RWPE2 (cell line): ENCODE measurements around the gene CHST11.

Experiments used
- ATAC-seq: fragments of 200-7000 bp; cut with Tn5 transposase; 3 replicates; pipeline ENCODE4 v1.9.1; 2021; ENCODE audit warnings: low read depth
- DNase-seq: peaks from one replicate; pipeline ENCODE4 v3.0.0-alpha.2; 2020; ENCODE audit warnings: low spot score
- H3K27ac ChIP-seq: fragments of 450-650 bp; 2 replicates; pipeline ENCODE4 v1.5.1; 2017; ENCODE audit warnings: mild to moderate bottlenecking; ENCODE audit not compliant: poor library complexity, severe bottlenecking
- H3K27me3 ChIP-seq: fragments of 250-450 bp; sonication (Bioruptor Pico); 2 replicates; pipeline ENCODE4 v1.5.1; 2021; ENCODE audit warnings: mild to moderate bottlenecking, moderate library complexity; ENCODE audit not compliant: insufficient read depth, poor library complexity, severe bottlenecking
- H3K36me3 ChIP-seq: fragments of 250-450 bp; sonication (Bioruptor Pico); 2 replicates; pipeline ENCODE4 v1.5.1; 2020; ENCODE audit warnings: low read depth, mild to moderate bottlenecking, moderate library complexity
- H3K4me1 ChIP-seq: fragments of 250-450 bp; sonication (Bioruptor Pico); 2 replicates; pipeline ENCODE4 v1.5.1; 2021; ENCODE audit warnings: mild to moderate bottlenecking, moderate library complexity; ENCODE audit not compliant: insufficient read depth, poor library complexity, severe bottlenecking
- H3K4me3 ChIP-seq: fragments of 250-450 bp; sonication (Bioruptor Pico); 2 replicates; pipeline ENCODE4 v1.5.1; 2021; ENCODE audit warnings: mild to moderate bottlenecking, moderate library complexity; ENCODE audit not compliant: severe bottlenecking
- H3K9me3 ChIP-seq: fragments of 250-450 bp; sonication (Bioruptor Pico); 2 replicates; pipeline ENCODE4 v1.5.1; 2021; ENCODE audit warnings: mild to moderate bottlenecking, moderate library complexity; ENCODE audit not compliant: severe bottlenecking
- TF ChIP-seq, protein P1 (sequence below): fragments of 450-650 bp; IDR thresholded peaks from one replicate; pipeline ENCODE4 v1.5.1; 2017; ENCODE audit warnings: mild to moderate bottlenecking, moderate library complexity; ENCODE audit not compliant: poor library complexity, severe bottlenecking

CHST11 gene

DNA sequence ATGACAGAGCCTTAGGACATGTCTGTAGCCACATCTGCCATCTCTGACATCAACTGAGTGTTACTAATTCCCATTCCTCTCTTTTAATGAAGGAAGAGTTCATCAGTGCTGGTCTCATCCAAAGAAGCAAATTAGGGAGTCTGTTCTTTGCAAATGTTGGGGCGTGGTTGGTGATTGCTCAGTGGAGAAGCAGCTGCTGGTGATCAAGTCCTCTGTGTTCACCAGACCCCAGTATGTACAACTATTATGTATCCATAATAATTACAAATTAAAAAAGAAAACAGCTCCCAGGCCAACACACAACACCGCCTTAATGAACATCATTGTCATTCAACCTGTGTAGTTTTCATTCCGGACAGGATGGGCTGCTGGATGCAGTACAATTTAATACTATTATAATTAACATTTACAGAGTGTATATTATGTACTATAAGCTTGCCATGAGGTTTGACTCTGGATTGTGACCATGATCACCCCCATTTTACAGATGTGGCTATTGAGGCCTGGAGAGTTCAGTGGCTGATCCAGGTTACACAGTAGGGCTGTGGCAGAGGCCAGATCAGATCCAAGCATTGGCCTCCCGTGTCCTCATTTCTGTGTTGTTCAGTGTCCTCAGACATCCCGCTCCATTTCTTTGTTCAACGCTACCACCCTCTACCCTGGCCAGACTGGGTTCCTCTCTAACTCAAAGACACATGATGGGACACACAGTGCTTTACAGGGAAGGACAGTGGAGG is 179.0 kb downstream of the CHST11 start:
- Histone ChIP-seq H3K4me1 (no peaks in the 10 kb centered on the region), H3K36me3 (no peaks in the 10 kb centered on the region), H3K4me3 (no peak overlapping the region), H3K27ac (no peak overlapping the region), H3K9me3 (no peaks in the 10 kb centered on the region), H3K27me3 (no peaks in the 10 kb centered on the region)
- no peak for DNase-seq
- TF ChIP-seq, protein P1, sequence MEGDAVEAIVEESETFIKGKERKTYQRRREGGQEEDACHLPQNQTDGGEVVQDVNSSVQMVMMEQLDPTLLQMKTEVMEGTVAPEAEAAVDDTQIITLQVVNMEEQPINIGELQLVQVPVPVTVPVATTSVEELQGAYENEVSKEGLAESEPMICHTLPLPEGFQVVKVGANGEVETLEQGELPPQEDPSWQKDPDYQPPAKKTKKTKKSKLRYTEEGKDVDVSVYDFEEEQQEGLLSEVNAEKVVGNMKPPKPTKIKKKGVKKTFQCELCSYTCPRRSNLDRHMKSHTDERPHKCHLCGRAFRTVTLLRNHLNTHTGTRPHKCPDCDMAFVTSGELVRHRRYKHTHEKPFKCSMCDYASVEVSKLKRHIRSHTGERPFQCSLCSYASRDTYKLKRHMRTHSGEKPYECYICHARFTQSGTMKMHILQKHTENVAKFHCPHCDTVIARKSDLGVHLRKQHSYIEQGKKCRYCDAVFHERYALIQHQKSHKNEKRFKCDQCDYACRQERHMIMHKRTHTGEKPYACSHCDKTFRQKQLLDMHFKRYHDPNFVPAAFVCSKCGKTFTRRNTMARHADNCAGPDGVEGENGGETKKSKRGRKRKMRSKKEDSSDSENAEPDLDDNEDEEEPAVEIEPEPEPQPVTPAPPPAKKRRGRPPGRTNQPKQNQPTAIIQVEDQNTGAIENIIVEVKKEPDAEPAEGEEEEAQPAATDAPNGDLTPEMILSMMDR = no peak
- ATAC-seq = no peak

GRCh38 chr12:104636496-104636895 is 179.7 kb downstream of the CHST11 start:
- TF ChIP-seq, protein P1 = no peak

GRCh38 chr12:104637604-104638003 is 180.9 kb downstream of the CHST11 start:
- Histone ChIP-seq H3K9me3 (no peaks in the 10 kb centered on the region), H3K36me3 (no peaks in the 10 kb centered on the region), H3K27me3 (no peaks in the 10 kb centered on the region), H3K4me1 (no peaks in the 10 kb centered on the region), H3K27ac (no peak overlapping the region), H3K4me3 (no peak overlapping the region)
- ATAC-seq (no peak), DNase-seq (no peak)
- TF ChIP-seq, protein P1 = no peak

More at GRCh38 chr12:104636496-104636895, 179.7 kb downstream of the CHST11 start:
- no peaks in the 10 kb centered on the region for H3K27me3 ChIP-seq
- H3K9me3 ChIP-seq = no peaks in the 10 kb centered on the region
- no peak for DNase-seq
- no peak for ATAC-seq
- no peak overlapping the region for H3K4me3 ChIP-seq
- H3K36me3 ChIP-seq = no peaks in the 10 kb centered on the region
- H3K4me1 ChIP-seq = no peaks in the 10 kb centered on the region
- no peak overlapping the region for H3K27ac ChIP-seq

DNA sequence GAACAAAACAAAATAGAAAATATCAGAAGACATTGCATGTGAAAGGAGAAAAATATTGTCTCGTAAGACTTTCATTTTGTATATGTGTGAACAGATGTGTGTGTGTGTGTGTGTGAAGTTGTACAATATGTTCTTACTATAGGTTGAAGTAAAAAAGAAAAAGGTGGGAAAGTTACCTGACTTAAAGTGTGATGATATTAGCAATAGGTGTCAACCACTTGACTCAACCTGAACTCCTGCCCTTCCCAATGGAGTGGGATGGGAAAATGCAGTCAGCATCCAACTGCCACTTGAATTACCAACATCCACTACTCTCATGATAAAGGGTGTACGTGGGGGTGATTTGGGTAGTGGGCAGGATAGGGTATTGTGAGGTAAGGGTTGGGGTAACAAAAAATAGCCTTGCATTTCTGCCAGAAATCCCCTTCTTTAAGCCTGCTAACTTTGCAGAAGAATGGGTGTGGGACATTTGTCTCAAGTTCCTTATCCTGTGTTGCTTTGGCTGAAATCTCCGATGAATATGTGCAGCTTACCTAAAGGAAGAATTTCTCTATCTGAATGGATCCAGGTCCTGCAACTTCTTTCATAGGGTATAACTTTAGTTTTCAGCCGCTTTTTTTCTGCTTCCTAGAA is 181.6 kb downstream of the CHST11 start:
- no peaks in the 10 kb centered on the region for H3K27me3 ChIP-seq
- TF ChIP-seq, protein P1 = no peak
- H3K4me1 ChIP-seq = no peaks in the 10 kb centered on the region
- H3K4me3 ChIP-seq = no peak overlapping the region
- no peaks in the 10 kb centered on the region for H3K36me3 ChIP-seq
- no peaks in the 10 kb centered on the region for H3K9me3 ChIP-seq
- no peak for ATAC-seq
- no peak for DNase-seq
- H3K27ac ChIP-seq = no peak overlapping the region

DNA sequence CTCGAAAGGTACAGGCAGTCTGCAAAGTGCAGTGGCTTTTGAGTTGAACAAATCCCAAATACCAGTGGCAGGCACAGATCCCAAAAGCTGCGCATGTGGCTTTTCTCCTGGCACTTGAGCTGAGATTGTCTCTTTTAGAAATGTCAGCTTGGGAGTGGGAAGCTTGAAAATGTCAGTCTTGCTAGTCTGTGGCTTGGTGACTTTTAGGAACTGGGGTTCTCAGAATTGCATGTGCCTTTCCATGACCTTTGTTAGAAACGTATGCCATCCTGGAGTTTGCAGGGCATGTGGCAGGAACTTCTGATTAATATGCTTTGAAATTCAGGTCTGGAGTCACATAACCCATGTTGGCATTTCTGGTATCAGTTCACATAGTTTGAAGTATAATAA is 182.1 kb downstream of the CHST11 start:
- Histone ChIP-seq H3K4me3 (no peak overlapping the region), H3K36me3 (no peaks in the 10 kb centered on the region), H3K9me3 (no peaks in the 10 kb centered on the region), H3K27ac (no peak overlapping the region), H3K27me3 (no peaks in the 10 kb centered on the region), H3K4me1 (no peaks in the 10 kb centered on the region)
- TF ChIP-seq, protein P1 = no peak
- DNase-seq = no peak
- no peak for ATAC-seq
